Ovary (tissue), 9 donors: ENCODE data around the gene DPYSL3. TPM values are rescaled to one million over a fixed set of nuclear protein-coding genes. Genes with fewer than 3 reads are reported as not detected.

Source experiments
- DNase-seq, 5 donors: peaks; one replicate each; pipeline ENCODE4 v3.0.0-alpha.2; 2019 to 2020
- H3K27ac ChIP-seq, 2 donors: fragments of 200-600 bp; one replicate each; pipeline versions ENCODE4 v1.5.1 to v1.8.0; 2019 to 2022
- H3K27me3 ChIP-seq: fragments of 200-600 bp; one replicate; pipeline ENCODE4 v1.8.0; 2022
- H3K36me3 ChIP-seq: fragments of 200-600 bp; sonication (generic); one replicate; pipeline ENCODE4 v1.5.1; 2019
- H3K4me1 ChIP-seq: one replicate; pipeline ENCODE4 v1.8.1; 2013; ENCODE audit warnings: mild to moderate bottlenecking, moderate library complexity; ENCODE audit not compliant: insufficient read depth
- H3K4me3 ChIP-seq: fragments of 200-600 bp; sonication (generic); one replicate; pipeline ENCODE4 v1.5.1; 2017
- H3K9me3 ChIP-seq, 2 donors: fragments of 200-600 bp in 1 of 2; sonication (generic) in 1 of 2; one replicate each; pipeline versions ENCODE4 v1.5.1 to v1.8.1; 2013 to 2019; ENCODE audit warnings: mild to moderate bottlenecking in 1 of 2, moderate library complexity in 1 of 2
- EP300 ChIP-seq: sonication (generic); formaldehyde crosslinking; IDR thresholded peaks from one replicate; pipeline ENCODE4 v1.6.1; 2017; ENCODE audit warnings: antibody characterized with exemption
- POLR2A ChIP-seq: fragments of 450-650 bp; IDR thresholded peaks from one replicate; pipeline ENCODE4 v1.6.1; 2017; ENCODE audit warnings: antibody characterized with exemption, mild to moderate bottlenecking, moderate library complexity
- WGBS, 3 donors: extraction: QIAGEN DNeasy Blood & Tissue Kit in 1 of 3; methylation state at CpG; one replicate each; pipeline versions ENCODE4 v1.1.5 to v1.1.7; 2013 to 2017; 5-methylcytosine and 5-hydroxymethylcytosine counted together
- intact Hi-C, 4 donors: fragments of 100-400 bp; cut with DNase I; formaldehyde crosslinking; loops; one replicate each; pipeline versions ENCODE4 v1.11.0 to v1.15.1; 2022 to 2023
- polyA plus RNA-seq, 2 donors: library from polyadenylated mRNA; stranded (reverse); fragments of 200-250 nt in 1 of 2; fragments of 350-450 nt in 1 of 2; fragmentation: Illumina TruSeq in 1 of 2; extraction: RNeasy Lipid Tissue Mini Kit (QIAGEN cat#74804) in 1 of 2; gene quantifications; one replicate each; pipeline ENCODE4 v1.2.3, GENCODE V29; 2013 to 2014
- small RNA-seq: library from RNA; depleted of rRNA; stranded (forward); fragments of <200 nt; gene quantifications from one replicate; pipeline ENCODE3, GENCODE V24; 2016
- total RNA-seq, 7 donors: library from RNA; depleted of rRNA in 2 of 7; stranded (reverse); fragments of >200 nt in 2 of 7; fragmentation: NEBNext Ultra II Directional in 3 of 7; extraction: Animal tissue kit (Norgen Biotek cat#: 25700) in 3 of 7; gene quantifications; one replicate each; pipeline versions ENCODE4 v1.1.0 to v1.2.4, GENCODE V29; 2016 to 2023
- TF ChIP-seq, protein P1 (sequence below), 3 donors: fragments of 450-650 bp in 2 of 3; fragments of 200-600 bp in 1 of 3; IDR thresholded peaks; one replicate each; pipeline versions ENCODE4 v1.5.1 to v1.8.0; 2016 to 2022; ENCODE audit warnings: antibody characterized with exemption in 3 of 3, mild to moderate bottlenecking in 1 of 3
- donor health status: DM: no; HTN: no; CAD: no; lungs with moderate emphysema.
- donor health status: DM: no; HTN: no; CAD: no.
- donor health status: Bipolar disorder and iron deficiency.
- donor health status: DM: yes; HTN: yes; CAD: no.
- donor health status: DM: no; HTN: no; CAD: no.
- donor health status: DM: yes; HTN: yes; CAD: no.

DPYSL3 gene
- total and polyA plus RNA-seq, 9 donors: 77.9 to 606 (median 158) TPM

GRCh38 chr5:147346006-147346561 lies 163.8 kb downstream of the DPYSL3 start:
- intact Hi-C loops: no loop called here
- no peak overlapping the region for H3K27ac ChIP-seq
- H3K4me1 ChIP-seq: no peaks in the 10 kb centered on the region
- H3K4me3 ChIP-seq: no peak overlapping the region
- TF ChIP-seq POLR2A: no peak
- no peak for TF ChIP-seq EP300
- TF ChIP-seq, protein P1, sequence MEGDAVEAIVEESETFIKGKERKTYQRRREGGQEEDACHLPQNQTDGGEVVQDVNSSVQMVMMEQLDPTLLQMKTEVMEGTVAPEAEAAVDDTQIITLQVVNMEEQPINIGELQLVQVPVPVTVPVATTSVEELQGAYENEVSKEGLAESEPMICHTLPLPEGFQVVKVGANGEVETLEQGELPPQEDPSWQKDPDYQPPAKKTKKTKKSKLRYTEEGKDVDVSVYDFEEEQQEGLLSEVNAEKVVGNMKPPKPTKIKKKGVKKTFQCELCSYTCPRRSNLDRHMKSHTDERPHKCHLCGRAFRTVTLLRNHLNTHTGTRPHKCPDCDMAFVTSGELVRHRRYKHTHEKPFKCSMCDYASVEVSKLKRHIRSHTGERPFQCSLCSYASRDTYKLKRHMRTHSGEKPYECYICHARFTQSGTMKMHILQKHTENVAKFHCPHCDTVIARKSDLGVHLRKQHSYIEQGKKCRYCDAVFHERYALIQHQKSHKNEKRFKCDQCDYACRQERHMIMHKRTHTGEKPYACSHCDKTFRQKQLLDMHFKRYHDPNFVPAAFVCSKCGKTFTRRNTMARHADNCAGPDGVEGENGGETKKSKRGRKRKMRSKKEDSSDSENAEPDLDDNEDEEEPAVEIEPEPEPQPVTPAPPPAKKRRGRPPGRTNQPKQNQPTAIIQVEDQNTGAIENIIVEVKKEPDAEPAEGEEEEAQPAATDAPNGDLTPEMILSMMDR (IDR thresholded peaks at IDR 0.05): no peak
- DNase-seq: no peak
- no peaks in the 10 kb centered on the region for H3K9me3 ChIP-seq
- H3K27me3 ChIP-seq: no peaks in the 10 kb centered on the region
- WGBS, 3 donors: 70 to 79% (median 74%) methylated on average over 5 of the region's 5 CpGs
- no peaks in the 10 kb centered on the region for H3K36me3 ChIP-seq

DNA sequence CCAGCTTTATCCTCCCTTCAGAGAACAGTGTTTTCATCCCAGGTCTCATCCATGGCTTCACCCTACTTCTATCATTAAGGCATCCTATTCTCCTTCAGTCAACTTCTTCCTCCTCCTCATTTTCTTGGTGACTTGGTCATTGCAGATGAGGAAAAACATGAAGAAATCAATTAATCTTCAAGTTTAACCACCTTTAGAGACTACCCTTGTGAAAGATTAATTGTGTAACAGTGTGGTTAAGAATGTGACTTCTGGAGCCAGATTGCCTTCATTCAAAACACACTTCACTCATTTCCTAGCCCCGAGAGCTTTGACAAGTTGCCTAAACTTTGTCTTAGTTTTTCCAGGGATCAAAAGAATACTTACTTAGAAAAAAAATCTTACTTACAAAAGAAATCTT lies 165.0 kb downstream of the DPYSL3 start:
- 41 to 82% (median 43%) methylated on average over 1 of the region's 1 CpG for WGBS, 3 donors

DNA sequence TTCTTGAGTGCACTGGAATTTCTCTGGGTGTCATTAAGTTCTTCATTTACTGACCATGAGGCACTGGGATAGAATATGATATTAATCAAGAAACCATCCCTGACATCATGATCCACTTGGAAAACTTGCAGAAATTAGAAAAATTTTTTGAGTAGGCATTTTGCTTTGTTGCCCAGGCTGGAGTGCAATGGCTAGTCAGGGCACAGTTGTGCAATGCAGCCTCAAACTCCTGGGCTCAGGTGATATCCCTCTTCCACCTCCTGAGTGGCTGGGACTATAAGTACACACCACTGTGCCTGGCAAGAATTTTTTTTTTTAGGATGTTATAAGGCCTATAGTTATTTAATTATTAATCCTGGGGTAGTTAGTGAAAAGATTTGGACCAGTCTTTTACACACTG lies 168.5 kb downstream of the DPYSL3 start:
- Histone ChIP-seq H3K4me1 (no peaks in the 10 kb centered on the region), H3K36me3 (no peaks in the 10 kb centered on the region), H3K27me3 (no peaks in the 10 kb centered on the region), H3K27ac (no peak overlapping the region), H3K9me3 (no peaks in the 10 kb centered on the region), H3K4me3 (no peak overlapping the region)
- DNase-seq: no peak
- intact Hi-C loops: no loop called here
- TF ChIP-seq EP300 (no peak), POLR2A (no peak)
- TF ChIP-seq, protein P1 (IDR thresholded peaks at IDR 0.05): no peak

More for the DNA sequence above, 165.0 kb downstream of the DPYSL3 start:
- intact Hi-C loops: no loop called here
- no peaks in the 10 kb centered on the region for H3K27me3 ChIP-seq
- no peaks in the 10 kb centered on the region for H3K9me3 ChIP-seq
- no peak for DNase-seq
- no peaks in the 10 kb centered on the region for H3K36me3 ChIP-seq
- TF ChIP-seq POLR2A: no peak
- TF ChIP-seq, protein P1 (IDR thresholded peaks at IDR 0.05): no peak
- TF ChIP-seq EP300: no peak
- H3K4me3 ChIP-seq: no peak overlapping the region
- no peaks in the 10 kb centered on the region for H3K4me1 ChIP-seq
- no peak overlapping the region for H3K27ac ChIP-seq

DNA sequence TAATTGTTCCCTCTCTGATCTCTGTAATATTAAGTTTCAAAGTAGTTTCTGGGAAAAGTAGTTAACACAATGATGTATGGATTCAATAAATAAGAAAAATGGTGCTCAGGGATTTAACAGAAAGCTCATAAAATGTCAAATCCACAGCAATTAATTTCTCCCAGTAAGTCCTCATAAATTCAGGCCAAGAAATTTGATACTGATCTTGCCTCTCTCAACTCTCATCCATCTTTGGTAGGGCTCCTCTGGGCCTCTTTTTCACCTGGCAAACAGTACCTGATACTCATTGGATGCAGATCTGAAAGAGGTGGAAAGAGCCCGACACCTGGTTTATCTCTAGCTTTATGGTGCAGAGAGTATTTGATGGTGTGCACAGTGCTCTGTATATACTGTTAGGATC lies 168.9 kb downstream of the DPYSL3 start:
- WGBS, 3 donors: 70 to 90% (median 81%) methylated on average over 1 of the region's 1 CpG

More for the DNA sequence above, 168.9 kb downstream of the DPYSL3 start:
- TF ChIP-seq EP300: no peak
- TF ChIP-seq POLR2A: no peak
- Histone ChIP-seq H3K27ac (no peak overlapping the region), H3K4me3 (no peak overlapping the region), H3K9me3 (no peaks in the 10 kb centered on the region), H3K27me3 (no peaks in the 10 kb centered on the region), H3K36me3 (no peaks in the 10 kb centered on the region), H3K4me1 (no peaks in the 10 kb centered on the region)
- intact Hi-C loops: no loop called here
- no peak for DNase-seq

Small RNA genes within 50 kb of the gene (small RNA-seq; reads per million reads assigned to genes)
- gene AC011373.1: not detected
